Measurements from ENCODE around the gene CNR2. TPM values are rescaled to one million over a fixed set of nuclear protein-coding genes. Genes with fewer than 3 reads are reported as not detected.
"Not testable (repeated sequence)": the region's sequence is repeated elsewhere in the genome, so short reads cannot be mapped to it uniquely, and the experiment has no call there.

The CNR2 gene
- total RNA-seq, 2 experiments from 2014 or later = not detected

GRCh38 chr1:23834156-23834555 is 79.0 kb downstream of the CNR2 start:
- DNase-seq; ATAC-seq; H3K27me3 Mint-ChIP-seq; intact Hi-C loops (cut with DNase I, micrococcal nuclease); H3K4me1 Mint-ChIP-seq; H3K4me3 Mint-ChIP-seq; H3K9me3 Mint-ChIP-seq (ENCODE audit: low read depth); H3K36me3 Mint-ChIP-seq (ENCODE audit: low read depth); POLR2A ChIA-PET; H3K27ac Mint-ChIP-seq: not testable (repeated sequence)
- CTCF ChIA-PET = interaction anchor here (0.9 to 1.2 kb wide), 3 partner anchors 9 to 48 kb away, joined by 3 to 4 read pairs (median 3); partner anchors contain the start of gene HMGCL

GRCh38 chr1:23827717-23828116 is 85.4 kb downstream of the CNR2 start:
- ATAC-seq (no peak), DNase-seq (no peak)
- CTCF ChIA-PET = no interaction called here
- POLR2A ChIA-PET = no interaction called here
- no peaks in the 10 kb centered on the region for H3K36me3 Mint-ChIP-seq (ENCODE audit: low read depth)
- H3K4me3 Mint-ChIP-seq = no peak overlapping the region
- H3K9me3 Mint-ChIP-seq (ENCODE audit: low read depth) = no peaks in the 10 kb centered on the region
- intact Hi-C loops (cut with DNase I, micrococcal nuclease) = no loop called here
- peaks cover 19% of the 10 kb centered on the region for H3K4me1 Mint-ChIP-seq
- H3K27ac Mint-ChIP-seq = no peak overlapping the region
- H3K27me3 Mint-ChIP-seq = no peaks in the 10 kb centered on the region

- DNase-seq; ATAC-seq; intact Hi-C loops (cut with DNase I, micrococcal nuclease); H3K27ac Mint-ChIP-seq; H3K9me3 Mint-ChIP-seq (ENCODE audit: low read depth); POLR2A ChIA-PET; H3K27me3 Mint-ChIP-seq; H3K36me3 Mint-ChIP-seq (ENCODE audit: low read depth): not testable (repeated sequence)
- peaks cover 19% of the 10 kb centered on the region for H3K4me1 Mint-ChIP-seq
- CTCF ChIA-PET = interaction anchor here (1.0 to 3.1 kb wide), 5 partner anchors 9 to 36 kb away, joined by 3 to 26 read pairs (median 4); partner anchors contain the start of gene GALE
- H3K4me3 Mint-ChIP-seq = peak overlapping the region; percentile 97
Measured at GRCh38 chr1:23826590-23826989, 86.6 kb downstream of the CNR2 start.

- intact Hi-C loops (cut with DNase I, micrococcal nuclease) = loop anchor here (1.0 kb wide), 9 partner anchors 12 to 458 kb away; partner anchors contain the start of genes GALE (in 2 of the 2), SRSF10 (in 2 of the 2), FUCA1 (in 1 of the 2) and LYPLA2 (in 1 of the 2)
- Mint-ChIP-seq H3K4me3 (peak overlapping the region; percentile 97), H3K9me3 (ENCODE audit: low read depth) (no peaks in the 10 kb centered on the region), H3K4me1 (peaks cover 19% of the 10 kb centered on the region), H3K27ac (peak overlapping the region; percentile 97), H3K27me3 (no peaks in the 10 kb centered on the region), H3K36me3 (ENCODE audit: low read depth) (no peaks in the 10 kb centered on the region)
- POLR2A ChIA-PET = interaction anchor here (0.6 to 1.0 kb wide), 4 partner anchors 16 to 132 kb away, joined by 3 to 5 read pairs (median 4); partner anchors contain the start of genes GALE and PITHD1
- CTCF ChIA-PET = interaction anchor here (0.6 to 3.1 kb wide), 7 partner anchors 9 to 1379 kb away, joined by 3 to 26 read pairs (median 4); partner anchors contain the start of gene GALE
- DNase-seq (peak; percentile 13), ATAC-seq (peak; percentile 54)
Measured at GRCh38 chr1:23825762-23826522, 87.2 kb downstream of the CNR2 start.

GRCh38 chr1:23825076-23825761 is 87.9 kb downstream of the CNR2 start, which contains the start of gene HMGCL:
TSS of gene HMGCL (minus strand) at chr1:23825429. CDS start at chr1:23825415, 14 bp downstream.
- H3K27ac Mint-ChIP-seq = peak within 1 kb of the TSS; percentile 97

GRCh38 chr1:23824711-23825075 is 88.5 kb downstream of the CNR2 start:
- DNase-seq (no peak), ATAC-seq (no peak)
- Mint-ChIP-seq H3K36me3 (ENCODE audit: low read depth) (no peaks in the 10 kb centered on the region), H3K27me3 (no peaks in the 10 kb centered on the region), H3K4me3 (peak overlapping the region; percentile 97), H3K4me1 (peaks cover 19% of the 10 kb centered on the region), H3K9me3 (ENCODE audit: low read depth) (no peaks in the 10 kb centered on the region), H3K27ac (peak overlapping the region; percentile 97)
- ChIA-PET CTCF (interaction anchor here (0.8 to 3.1 kb wide), 7 partner anchors 10 to 92 kb away, joined by 3 to 26 read pairs (median 4); partner anchors contain the start of gene GALE), POLR2A (interaction anchor here (1.0 kb wide), 2 partner anchors 25 to 46 kb away, joined by 3 to 5 read pairs; partner anchors contain the start of genes GALE and PITHD1)
- intact Hi-C loops (cut with DNase I, micrococcal nuclease) = loop anchor here (1.0 kb wide), 9 partner anchors 14 to 456 kb away; partner anchors contain the start of genes GALE (in 2 of the 2), SRSF10 (in 2 of the 2), FUCA1 (in 1 of the 2) and LYPLA2 (in 1 of the 2)

More at GRCh38 chr1:23825076-23825761, 87.9 kb downstream of the CNR2 start, which contains the start of gene HMGCL:
- no peaks in the 10 kb centered on the region for H3K9me3 Mint-ChIP-seq (ENCODE audit: low read depth)
- ATAC-seq (peak; percentile 94), DNase-seq (peak; percentile 95)
- H3K4me1 Mint-ChIP-seq = peaks cover 19% of the 10 kb centered on the region
- ChIA-PET CTCF (interaction anchor here (0.6 to 3.1 kb wide), 8 partner anchors 8 to 1380 kb away, joined by 3 to 26 read pairs (median 4); partner anchors contain the start of gene GALE), POLR2A (interaction anchor here (0.6 to 1.0 kb wide), 4 partner anchors 15 to 132 kb away, joined by 3 to 5 read pairs (median 4); partner anchors contain the start of genes GALE and PITHD1)
- intact Hi-C loops (cut with DNase I, micrococcal nuclease) = loop anchor here (1.0 kb wide), 9 partner anchors 13 to 457 kb away; partner anchors contain the start of genes GALE (in 2 of the 2), SRSF10 (in 2 of the 2), FUCA1 (in 1 of the 2) and LYPLA2 (in 1 of the 2)
- no peaks in the 10 kb centered on the region for H3K27me3 Mint-ChIP-seq
- H3K4me3 Mint-ChIP-seq = peak within 1 kb of the TSS; percentile 97
- no peaks in the 10 kb centered on the region for H3K36me3 Mint-ChIP-seq (ENCODE audit: low read depth)

- no peak for ATAC-seq
- no peak for DNase-seq
- Mint-ChIP-seq H3K4me1 (peaks cover 19% of the 10 kb centered on the region), H3K27me3 (no peaks in the 10 kb centered on the region), H3K4me3 (peak overlapping the region; percentile 97), H3K9me3 (ENCODE audit: low read depth) (no peaks in the 10 kb centered on the region), H3K27ac (peak overlapping the region; percentile 42), H3K36me3 (ENCODE audit: low read depth) (no peaks in the 10 kb centered on the region)
- ChIA-PET CTCF (interaction anchor here (0.8 to 3.1 kb wide), 5 partner anchors 10 to 93 kb away, joined by 3 to 26 read pairs (median 4); no protein-coding TSS in a partner anchor), POLR2A (no interaction called here)
- intact Hi-C loops (cut with DNase I, micrococcal nuclease) = no loop called here
Measured at GRCh38 chr1:23823767-23824166, 89.4 kb downstream of the CNR2 start.

Small RNA genes within 50 kb of the gene (microRNA-seq; reads per million reads assigned to microRNA genes)
- not detected for gene MIR378F (ENCODE audit: borderline replicate concordance)

Other genes starting within 250 kb of the CNR2 start
- 1,000 to 10,000 TPM; 1,003 to 1,481 TPM for gene RPL11, start 221.6 kb downstream of the CNR2 start, total RNA-seq
- 10 to 100 TPM; 34.5 to 38.6 TPM for gene ELOA, start 169.9 kb downstream of the CNR2 start, total RNA-seq
- gene PITHD1, start 134.9 kb downstream of the CNR2 start, total RNA-seq = 10 to 100 TPM; 53.1 to 64.1 TPM
- 10 to 100 TPM; 55.0 to 64.8 TPM for gene LYPLA2, start 122.2 kb downstream of the CNR2 start, total RNA-seq
- gene GALE, start 112.6 kb downstream of the CNR2 start, total RNA-seq = 10 to 100 TPM; 27.4 to 35.6 TPM
- 10 to 100 TPM; 31.9 to 46.0 TPM for gene HMGCL, start 87.9 kb downstream of the CNR2 start, total RNA-seq
- gene FUCA1, start 45.1 kb downstream of the CNR2 start, total RNA-seq = 1 to 10 TPM; 4.2 to 4.5 TPM
- 100 to 1,000 TPM; 133 to 142 TPM for gene PNRC2, start 46.5 kb upstream of the CNR2 start, total RNA-seq
- 100 to 1,000 TPM; 213 to 225 TPM for gene SRSF10, start 67.0 kb upstream of the CNR2 start, total RNA-seq
- not detected for gene MYOM3, start 198.8 kb upstream of the CNR2 start, total RNA-seq
- gene IL22RA1, start 229.8 kb upstream of the CNR2 start, total RNA-seq = not detected

Data from activated CD4-positive, alpha-beta T cell treated with anti-CD3 and anti-CD28 coated beads for 36 hours (primary cell).